ENCODE results near the gene L3MBTL4.

GRCh38 chr18:6242004-6242403 lies 172.7 kb downstream of the L3MBTL4 start:
- no peak for TF ChIP-seq CTCF (IDR thresholded peaks at IDR 0.05)
- TF ChIP-seq POLR2A (IDR thresholded peaks at IDR 0.05): no peak
